HL-60 (cell line): ENCODE results near the gene NCKIPSD.
A peak's percentile ranks its signal among the peaks of the same experiment; 100 is the strongest.

ENCODE experiments used
- DNase-seq, 2 experiments: peaks; one replicate each; pipeline ENCODE4 v3.0.0-alpha.2; 2010 to 2020; ENCODE audit warnings: low read depth in 1 of 2, low spot score in 1 of 2
- H3K27ac ChIP-seq: fragments of 250-450 bp; sonication (Bioruptor Pico); replicated peaks from 2 replicates; pipeline ENCODE4 v1.5.1; 2020; ENCODE audit warnings: mild to moderate bottlenecking, moderate library complexity
- H3K27me3 ChIP-seq: fragments of 250-450 bp; sonication (Bioruptor Pico); 2 replicates; pipeline ENCODE4 v1.5.1; 2021; ENCODE audit warnings: mild to moderate bottlenecking, moderate library complexity; ENCODE audit not compliant: insufficient read depth, poor library complexity, severe bottlenecking
- H3K4me3 ChIP-seq: replicated peaks from 2 replicates; pipeline ENCODE4 v1.5.1; 2011; ENCODE audit warnings: mild to moderate bottlenecking, control low read depth, low read length; ENCODE audit not compliant: insufficient read depth
- CTCF ChIP-seq: IDR thresholded peaks from one replicate; pipeline ENCODE4 v1.5.1; 2011; ENCODE audit warnings: low read length, control low read depth, inconsistent platforms; ENCODE audit not compliant: insufficient read depth
- GABPA ChIP-seq: IDR thresholded peaks from 2 replicates; pipeline ENCODE4 v1.6.1; 2012; ENCODE audit warnings: low read depth
- POLR2AphosphoS5 ChIP-seq: IDR thresholded peaks from 2 replicates; pipeline ENCODE4 v1.6.1; 2012; ENCODE audit warnings: low read depth
- REST ChIP-seq: IDR thresholded peaks from 2 replicates; pipeline ENCODE4 v1.6.1; 2012; ENCODE audit warnings: low read depth; ENCODE audit not compliant: insufficient replicate concordance
- SPI1 ChIP-seq: IDR thresholded peaks from 2 replicates; pipeline ENCODE4 v1.6.1; 2012; ENCODE audit warnings: low read depth, mild to moderate bottlenecking, borderline replicate concordance

Gene NCKIPSD

GRCh38 chr3:48663489-48664312 lies 22.0 kb downstream of the NCKIPSD start:
- Histone ChIP-seq H3K27me3 (peaks cover 3% of the 10 kb centered on the region), H3K4me3 (peak overlapping the region; percentile 50), H3K27ac (peak overlapping the region; percentile 73)
- no peak for TF ChIP-seq GABPA
- peak; percentile 52 for TF ChIP-seq REST
- peak; percentile 76 for TF ChIP-seq POLR2AphosphoS5
- peak; percentile 22; the same call in 1 of the 2 replicates for TF ChIP-seq SPI1
- peak; percentile 76 for TF ChIP-seq CTCF
- peak; percentile 98 for DNase-seq

- H3K27ac ChIP-seq, result peak within 1 kb of the TSS; percentile 73
- DNase-seq, result peak; percentile 73 to 84
- peak within 1 kb of the TSS; percentile 50 for H3K4me3 ChIP-seq
- H3K27me3 ChIP-seq, result peaks cover 3% of the 10 kb centered on the region
- TF ChIP-seq CTCF (no peak), REST (peak; percentile 77)
These were observed 22.8 kb downstream of the NCKIPSD start, which contains the start of gene CELSR3 for GRCh38 chr3:48662753-48663488. CELSR3 (minus strand) TSS chr3:48662886; CDS start chr3:48662634, 252 bp downstream.

GRCh38 chr3:48662145-48662752 lies 23.5 kb downstream of the NCKIPSD start:
- no peak for DNase-seq
- peaks cover 3% of the 10 kb centered on the region for H3K27me3 ChIP-seq
- H3K4me3 ChIP-seq, result peak overlapping the region; percentile 50; the same call in 1 of the 2 replicates
- no peak for TF ChIP-seq POLR2AphosphoS5
- TF ChIP-seq SPI1, result no peak
- no peak for TF ChIP-seq GABPA
- no peak for TF ChIP-seq CTCF
- TF ChIP-seq REST, result no peak
- H3K27ac ChIP-seq, result no peak overlapping the region
